ENCODE measurements around the gene FNBP1. TPM values are rescaled to one million over a fixed set of nuclear protein-coding genes. Genes with fewer than 3 reads are reported as not detected.

Gene FNBP1
- total and polyA plus RNA-seq, 5 donors from 2014 or later = 147 to 253 (median 207) TPM

DNA sequence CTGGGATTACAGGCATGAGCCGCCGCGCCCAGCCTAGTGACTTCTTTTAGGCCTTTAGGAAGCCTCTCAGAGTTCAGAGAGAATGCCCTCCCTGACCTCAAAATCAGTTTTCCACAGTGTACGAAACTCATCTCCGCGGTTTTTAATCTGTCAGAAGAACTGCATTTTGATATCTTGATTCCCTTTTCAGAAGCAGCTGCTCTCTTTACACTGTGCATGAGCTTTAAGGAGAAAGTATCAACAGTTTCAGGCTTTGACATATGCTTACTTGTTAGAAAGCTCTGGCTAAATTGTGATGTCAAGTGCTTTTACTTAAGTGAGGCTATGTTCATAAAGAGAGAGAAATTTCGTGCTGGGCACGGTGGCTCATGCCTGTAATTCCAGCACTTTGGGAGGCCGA, 133.1 kb downstream of the FNBP1 start:
- Histone ChIP-seq H3K9me3 (ENCODE audit: control insufficient read depth in 2 of 2, low read length in 2 of 2) (no peaks in the 10 kb centered on the region), H3K27me3 (ENCODE audit: control insufficient read depth, insufficient read depth, low read length) (no peaks in the 10 kb centered on the region), H3K27ac (ENCODE audit: insufficient read depth, low read length, poor library complexity, severe bottlenecking) (no peak overlapping the region), H3K4me1 (ENCODE audit: control insufficient read depth, insufficient read depth, low read length, poor library complexity, severe bottlenecking) (no peaks in the 10 kb centered on the region), H3K4me3 (ENCODE audit: low read depth, low read length) (no peak overlapping the region), H3K36me3 (ENCODE audit: control insufficient read depth, insufficient read depth, low read length) (peaks cover 61% of the 10 kb centered on the region)
- H3K4me3 Mint-ChIP-seq = no peak overlapping the region
- H3K4me1 Mint-ChIP-seq = peaks cover 4 to 30% (median 20%) of the 10 kb centered on the region in 4 donors
- no peaks in the 10 kb centered on the region for H3K27me3 Mint-ChIP-seq
- H3K36me3 Mint-ChIP-seq = peaks cover 32% of the 10 kb centered on the region
- peak overlapping the region in 2 of 3 donors; percentile 14 to 72 for H3K27ac Mint-ChIP-seq
- DNase-seq (no peak), ATAC-seq (ENCODE audit: low read depth in 2 of 2) (no peak)
- H3K9me3 Mint-ChIP-seq = peaks cover 0 to 2% (median 0%) of the 10 kb centered on the region in 7 donors

DNA sequence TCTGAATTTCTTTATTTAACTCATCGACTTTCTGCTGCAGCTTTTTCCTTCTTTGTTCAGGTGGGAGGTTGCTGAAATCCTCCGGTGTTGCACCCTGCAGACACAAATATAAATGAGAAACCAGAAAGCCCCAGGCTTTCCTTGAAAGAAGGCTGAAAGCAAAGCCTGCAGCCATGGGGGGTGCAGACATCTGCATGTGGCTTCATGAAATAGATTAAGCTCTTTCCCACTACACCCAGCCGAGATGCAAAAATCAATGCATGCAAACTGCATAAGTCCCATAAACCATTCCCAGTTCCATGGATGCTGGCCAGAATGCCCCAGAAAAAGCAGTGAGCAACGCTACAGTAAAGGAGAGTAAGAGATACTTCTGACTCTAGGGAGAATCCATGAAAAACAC, 134.1 kb downstream of the FNBP1 start:
- H3K4me3 Mint-ChIP-seq = no peak overlapping the region
- peaks cover 33% of the 10 kb centered on the region for H3K36me3 Mint-ChIP-seq
- peak overlapping the region in 2 of 3 donors; percentile 72 to 81 for H3K27ac Mint-ChIP-seq
- no peak for ATAC-seq (ENCODE audit: low read depth in 2 of 2)
- no peak overlapping the region for H3K4me3 ChIP-seq (ENCODE audit: low read depth, low read length)
- no peaks in the 10 kb centered on the region for H3K27me3 ChIP-seq (ENCODE audit: control insufficient read depth, insufficient read depth, low read length)
- H3K27me3 Mint-ChIP-seq = no peaks in the 10 kb centered on the region
- H3K9me3 Mint-ChIP-seq = peaks cover 0 to 2% (median 0%) of the 10 kb centered on the region in 7 donors
- DNase-seq = no peak
- H3K9me3 ChIP-seq (ENCODE audit: control insufficient read depth in 2 of 2, low read length in 2 of 2) = no peaks in the 10 kb centered on the region
- H3K4me1 ChIP-seq (ENCODE audit: control insufficient read depth, insufficient read depth, low read length, poor library complexity, severe bottlenecking) = no peaks in the 10 kb centered on the region
- no peak overlapping the region for H3K27ac ChIP-seq (ENCODE audit: insufficient read depth, low read length, poor library complexity, severe bottlenecking)
- H3K36me3 ChIP-seq (ENCODE audit: control insufficient read depth, insufficient read depth, low read length) = peaks cover 65% of the 10 kb centered on the region
- peaks cover 5 to 35% (median 24%) of the 10 kb centered on the region in 4 donors for H3K4me1 Mint-ChIP-seq

DNA sequence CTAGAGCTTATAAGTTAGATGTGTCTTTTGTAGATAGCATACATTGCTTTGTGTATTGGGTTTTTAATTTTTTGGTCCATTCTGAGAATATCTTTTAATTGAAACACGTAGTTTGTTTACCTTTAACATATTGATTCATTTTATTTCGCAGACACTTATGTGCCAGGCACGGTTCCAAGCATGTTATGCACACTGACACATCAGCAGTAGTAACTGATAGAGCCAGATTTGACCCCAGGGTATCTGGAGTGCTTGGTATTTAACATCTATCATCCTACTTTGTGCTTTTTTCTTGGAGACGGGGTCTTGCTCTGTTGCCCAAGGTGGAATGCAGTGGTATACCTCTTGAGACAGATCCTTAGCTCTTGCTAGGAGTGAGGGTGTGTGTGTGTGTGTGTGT, 135.8 kb downstream of the FNBP1 start:
- Histone ChIP-seq H3K27me3 (ENCODE audit: control insufficient read depth, insufficient read depth, low read length) (no peaks in the 10 kb centered on the region), H3K36me3 (ENCODE audit: control insufficient read depth, insufficient read depth, low read length) (peaks cover 69% of the 10 kb centered on the region), H3K4me3 (ENCODE audit: low read depth, low read length) (no peak overlapping the region), H3K27ac (ENCODE audit: insufficient read depth, low read length, poor library complexity, severe bottlenecking) (no peak overlapping the region), H3K9me3 (ENCODE audit: control insufficient read depth in 2 of 2, low read length in 2 of 2) (no peaks in the 10 kb centered on the region), H3K4me1 (ENCODE audit: control insufficient read depth, insufficient read depth, low read length, poor library complexity, severe bottlenecking) (no peaks in the 10 kb centered on the region)
- peaks cover 5 to 41% (median 24%) of the 10 kb centered on the region in 4 donors for H3K4me1 Mint-ChIP-seq
- peaks cover 0 to 2% (median 0%) of the 10 kb centered on the region in 7 donors for H3K9me3 Mint-ChIP-seq
- peak overlapping the region in 2 of 3 donors; percentile 46 to 83 for H3K27ac Mint-ChIP-seq
- DNase-seq = no peak
- ATAC-seq (ENCODE audit: low read depth in 2 of 2) = no peak
- H3K27me3 Mint-ChIP-seq = no peaks in the 10 kb centered on the region
- peaks cover 37% of the 10 kb centered on the region for H3K36me3 Mint-ChIP-seq
- H3K4me3 Mint-ChIP-seq = no peak overlapping the region

DNA sequence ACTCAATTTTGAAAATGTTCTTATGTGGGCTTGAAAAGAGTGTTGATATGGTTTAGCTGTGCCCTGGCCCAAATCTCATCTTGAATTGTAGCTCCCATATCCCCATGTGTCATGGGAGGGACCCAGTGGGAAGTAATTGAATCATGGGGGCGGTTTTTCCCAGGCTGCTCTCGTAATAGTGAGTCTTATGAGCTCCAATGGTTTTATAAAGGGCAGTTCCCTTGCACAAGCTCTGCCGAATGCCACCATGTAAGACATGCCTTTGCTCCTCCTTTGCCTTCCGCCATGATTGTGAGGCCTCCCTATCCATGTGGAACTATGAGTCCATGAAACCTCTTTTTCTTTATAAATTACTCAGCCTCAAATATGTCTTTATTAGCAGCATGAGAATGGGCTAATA, 136.7 kb downstream of the FNBP1 start:
- Histone ChIP-seq H3K27me3 (ENCODE audit: control insufficient read depth, insufficient read depth, low read length) (no peaks in the 10 kb centered on the region), H3K4me3 (ENCODE audit: low read depth, low read length) (no peak overlapping the region), H3K9me3 (ENCODE audit: control insufficient read depth in 2 of 2, low read length in 2 of 2) (no peaks in the 10 kb centered on the region), H3K4me1 (ENCODE audit: control insufficient read depth, insufficient read depth, low read length, poor library complexity, severe bottlenecking) (no peaks in the 10 kb centered on the region), H3K27ac (ENCODE audit: insufficient read depth, low read length, poor library complexity, severe bottlenecking) (no peak overlapping the region), H3K36me3 (ENCODE audit: control insufficient read depth, insufficient read depth, low read length) (peaks cover 71% of the 10 kb centered on the region)
- DNase-seq = no peak
- peaks cover 45% of the 10 kb centered on the region for H3K36me3 Mint-ChIP-seq
- H3K9me3 Mint-ChIP-seq = peaks cover 0 to 2% (median 0%) of the 10 kb centered on the region in 7 donors
- peak overlapping the region in 1 of 4 donors; percentile 8 for H3K4me3 Mint-ChIP-seq
- H3K27me3 Mint-ChIP-seq = no peaks in the 10 kb centered on the region
- ATAC-seq (ENCODE audit: low read depth in 2 of 2) = no peak
- peaks cover 5 to 48% (median 28%) of the 10 kb centered on the region in 4 donors for H3K4me1 Mint-ChIP-seq
- H3K27ac Mint-ChIP-seq = peak overlapping the region in 2 of 3 donors; percentile 69 to 91

DNA sequence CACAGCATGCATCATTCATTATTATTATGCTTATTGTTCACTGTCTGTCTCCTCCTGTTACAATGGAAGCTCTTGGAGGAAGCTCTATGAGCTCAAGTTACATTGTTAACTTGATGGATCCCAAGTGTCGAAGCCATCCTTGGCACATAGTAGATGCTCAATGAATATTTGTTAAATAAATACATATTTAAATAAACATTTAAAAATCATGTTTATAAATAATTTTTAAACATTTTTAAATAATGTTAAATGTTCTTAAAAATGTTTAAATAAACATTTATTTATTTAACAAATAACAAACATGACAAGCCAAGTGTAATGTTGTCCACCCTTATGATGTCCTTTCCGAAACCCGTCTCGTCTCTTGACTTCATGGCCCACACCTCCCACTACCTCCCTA, 138.3 kb downstream of the FNBP1 start:
- H3K4me3 Mint-ChIP-seq = no peak overlapping the region
- peaks cover 48% of the 10 kb centered on the region for H3K36me3 Mint-ChIP-seq
- H3K27ac ChIP-seq (ENCODE audit: insufficient read depth, low read length, poor library complexity, severe bottlenecking) = peak overlapping the region; percentile 1

GRCh38 chr9:129902740-129903134, 140.3 kb downstream of the FNBP1 start:
- Histone ChIP-seq H3K36me3 (ENCODE audit: control insufficient read depth, insufficient read depth, low read length) (peaks cover 90% of the 10 kb centered on the region), H3K4me1 (ENCODE audit: control insufficient read depth, insufficient read depth, low read length, poor library complexity, severe bottlenecking) (no peaks in the 10 kb centered on the region), H3K27ac (ENCODE audit: insufficient read depth, low read length, poor library complexity, severe bottlenecking) (peak overlapping the region; percentile 6), H3K4me3 (ENCODE audit: low read depth, low read length) (no peak overlapping the region), H3K9me3 (ENCODE audit: control insufficient read depth in 2 of 2, low read length in 2 of 2) (no peaks in the 10 kb centered on the region), H3K27me3 (ENCODE audit: control insufficient read depth, insufficient read depth, low read length) (no peaks in the 10 kb centered on the region)
- no peak for DNase-seq
- Mint-ChIP-seq H3K27ac (peak overlapping the region; percentile 46 to 85 (median 85)), H3K9me3 (peaks cover 0 to 2% (median 0%) of the 10 kb centered on the region in 7 donors), H3K4me1 (peaks cover 5 to 44% (median 24%) of the 10 kb centered on the region in 4 donors), H3K27me3 (no peaks in the 10 kb centered on the region), H3K36me3 (peaks cover 51% of the 10 kb centered on the region), H3K4me3 (no peak overlapping the region)
- ATAC-seq (ENCODE audit: low read depth in 2 of 2) = no peak

More for the DNA sequence above, 138.3 kb downstream of the FNBP1 start:
- peaks cover 5 to 42% (median 22%) of the 10 kb centered on the region in 4 donors for H3K4me1 Mint-ChIP-seq
- H3K9me3 Mint-ChIP-seq = peaks cover 0 to 2% (median 0%) of the 10 kb centered on the region in 7 donors
- ATAC-seq (ENCODE audit: low read depth in 2 of 2) = no peak
- no peaks in the 10 kb centered on the region for H3K9me3 ChIP-seq (ENCODE audit: control insufficient read depth in 2 of 2, low read length in 2 of 2)
- no peaks in the 10 kb centered on the region for H3K27me3 Mint-ChIP-seq
- peaks cover 79% of the 10 kb centered on the region for H3K36me3 ChIP-seq (ENCODE audit: control insufficient read depth, insufficient read depth, low read length)
- DNase-seq = no peak
- H3K4me1 ChIP-seq (ENCODE audit: control insufficient read depth, insufficient read depth, low read length, poor library complexity, severe bottlenecking) = no peaks in the 10 kb centered on the region
- no peak overlapping the region for H3K4me3 ChIP-seq (ENCODE audit: low read depth, low read length)
- H3K27me3 ChIP-seq (ENCODE audit: control insufficient read depth, insufficient read depth, low read length) = no peaks in the 10 kb centered on the region
- H3K27ac Mint-ChIP-seq = peak overlapping the region; percentile 75 to 90 (median 79)

- Mint-ChIP-seq H3K9me3 (peaks cover 0 to 2% (median 0%) of the 10 kb centered on the region in 7 donors), H3K27me3 (no peaks in the 10 kb centered on the region), H3K4me1 (peaks cover 5 to 44% (median 24%) of the 10 kb centered on the region in 4 donors), H3K27ac (peak overlapping the region; percentile 80 to 85 (median 85)), H3K4me3 (peak overlapping the region in 1 of 4 donors; percentile 16), H3K36me3 (peaks cover 50% of the 10 kb centered on the region)
- DNase-seq = no peak
- no peak overlapping the region for H3K4me3 ChIP-seq (ENCODE audit: low read depth, low read length)
- no peak overlapping the region for H3K27ac ChIP-seq (ENCODE audit: insufficient read depth, low read length, poor library complexity, severe bottlenecking)
- no peaks in the 10 kb centered on the region for H3K9me3 ChIP-seq (ENCODE audit: control insufficient read depth in 2 of 2, low read length in 2 of 2)
- peaks cover 88% of the 10 kb centered on the region for H3K36me3 ChIP-seq (ENCODE audit: control insufficient read depth, insufficient read depth, low read length)
- H3K4me1 ChIP-seq (ENCODE audit: control insufficient read depth, insufficient read depth, low read length, poor library complexity, severe bottlenecking) = no peaks in the 10 kb centered on the region
- ATAC-seq (ENCODE audit: low read depth in 2 of 2) = no peak
- H3K27me3 ChIP-seq (ENCODE audit: control insufficient read depth, insufficient read depth, low read length) = no peaks in the 10 kb centered on the region
Measured at GRCh38 chr9:129901993-129902739, 140.8 kb downstream of the FNBP1 start.

Data from CD4-positive, CD25-positive, alpha-beta regulatory T cell (primary cell).